ENCODE measurements around the gene EFNA1.

Gene EFNA1

GRCh38 chr1:155125946-155126555 is 1.6 kb upstream of the EFNA1 start:
- TF ChIP-seq GATA2 (IDR thresholded peaks at IDR 0.05; ENCODE audit: low read depth, low read length) (no peak), GATA3 (IDR thresholded peaks at IDR 0.05; ENCODE audit: low read depth, low read length) (no peak)

DNA sequence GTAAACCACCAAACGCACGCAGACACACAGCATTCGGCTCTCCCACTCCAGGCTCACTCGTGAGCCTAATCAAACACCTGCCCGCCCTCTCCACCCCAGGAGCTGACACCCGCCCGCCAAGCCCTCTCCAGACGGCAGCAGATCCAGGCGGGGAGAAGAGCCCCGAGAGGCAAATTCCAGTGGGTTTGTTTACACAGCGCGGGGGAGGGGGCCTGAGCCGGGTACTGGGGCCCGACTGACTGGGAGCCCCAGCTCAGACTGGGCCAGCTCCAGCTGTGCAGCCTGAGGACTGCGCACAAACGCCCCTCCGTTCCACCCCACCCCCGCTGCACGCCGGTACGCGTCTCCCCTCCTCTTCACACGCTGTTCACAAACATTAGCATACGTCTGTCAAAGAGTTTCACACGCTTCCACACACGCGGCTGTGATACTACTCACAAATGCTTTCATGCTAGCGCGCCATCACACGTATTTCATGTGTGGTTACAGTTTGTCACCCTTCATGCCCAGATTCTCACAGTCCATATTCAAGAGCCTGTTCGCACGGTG is 1.0 kb upstream of the EFNA1 start:
- TF ChIP-seq GATA3 (IDR thresholded peaks at IDR 0.05; ENCODE audit: low read depth, low read length) (no peak), GATA2 (IDR thresholded peaks at IDR 0.05; ENCODE audit: low read depth, low read length) (no peak)

GRCh38 chr1:155127967-155128754 is 485 bp downstream of the EFNA1 start:
- TF ChIP-seq GATA3 (IDR thresholded peaks at IDR 0.05; ENCODE audit: low read depth, low read length): no peak
- no peak for TF ChIP-seq GATA2 (IDR thresholded peaks at IDR 0.05; ENCODE audit: low read depth, low read length)

GRCh38 chr1:155128755-155129473 is 1.2 kb downstream of the EFNA1 start:
- no peak for TF ChIP-seq GATA3 (IDR thresholded peaks at IDR 0.05; ENCODE audit: low read depth, low read length)
- peak; percentile 80 for TF ChIP-seq GATA2 (IDR thresholded peaks at IDR 0.05; ENCODE audit: low read depth, low read length)

GRCh38 chr1:155130272-155131006 is 2.8 kb downstream of the EFNA1 start:
- TF ChIP-seq GATA3 (IDR thresholded peaks at IDR 0.05; ENCODE audit: low read depth, low read length) (no peak), GATA2 (IDR thresholded peaks at IDR 0.05; ENCODE audit: low read depth, low read length) (no peak)

GRCh38 chr1:155131285-155131684 is 3.6 kb downstream of the EFNA1 start:
- no peak for TF ChIP-seq GATA2 (IDR thresholded peaks at IDR 0.05; ENCODE audit: low read depth, low read length)
- TF ChIP-seq GATA3 (IDR thresholded peaks at IDR 0.05; ENCODE audit: low read depth, low read length): no peak

DNA sequence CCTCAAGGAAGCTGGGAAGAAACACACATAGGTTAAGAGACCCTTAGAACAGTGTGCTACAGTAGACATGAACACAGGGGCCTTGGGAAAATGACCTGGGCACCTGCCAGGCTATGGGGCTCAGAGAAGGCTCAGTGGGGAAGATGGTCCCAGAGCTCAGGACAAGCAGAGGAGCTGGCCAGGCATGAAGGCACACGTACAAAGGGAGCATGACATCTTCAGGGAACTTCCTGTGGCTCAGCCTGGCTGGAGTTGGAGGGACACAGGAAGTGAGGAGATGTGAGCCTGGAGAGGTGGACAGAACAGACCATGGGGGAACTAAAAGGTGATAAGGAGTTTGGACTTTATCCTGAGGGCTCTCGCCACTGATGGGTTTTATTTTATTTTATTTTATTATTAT is 4.2 kb downstream of the EFNA1 start:
- no peak for TF ChIP-seq GATA3 (IDR thresholded peaks at IDR 0.05; ENCODE audit: low read depth, low read length)
- no peak for TF ChIP-seq GATA2 (IDR thresholded peaks at IDR 0.05; ENCODE audit: low read depth, low read length)

DNA sequence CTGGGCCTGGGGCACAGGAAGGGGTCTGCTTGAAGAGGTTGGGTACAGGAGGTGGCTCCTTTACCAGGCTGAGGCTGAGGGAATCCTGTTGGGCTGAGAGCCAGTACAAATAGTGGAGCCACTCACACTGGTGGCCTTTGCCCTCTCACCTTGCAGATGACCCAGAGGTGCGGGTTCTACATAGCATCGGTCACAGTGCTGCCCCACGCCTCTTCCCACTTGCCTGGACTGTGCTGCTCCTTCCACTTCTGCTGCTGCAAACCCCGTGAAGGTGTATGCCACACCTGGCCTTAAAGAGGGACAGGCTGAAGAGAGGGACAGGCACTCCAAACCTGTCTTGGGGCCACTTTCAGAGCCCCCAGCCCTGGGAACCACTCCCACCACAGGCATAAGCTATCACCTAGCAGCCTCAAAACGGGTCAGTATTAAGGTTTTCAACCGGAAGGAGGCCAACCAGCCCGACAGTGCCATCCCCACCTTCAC is 6.2 kb downstream of the EFNA1 start:
- TF ChIP-seq GATA2 (IDR thresholded peaks at IDR 0.05; ENCODE audit: low read depth, low read length) (no peak), GATA3 (IDR thresholded peaks at IDR 0.05; ENCODE audit: low read depth, low read length) (no peak)

DNA sequence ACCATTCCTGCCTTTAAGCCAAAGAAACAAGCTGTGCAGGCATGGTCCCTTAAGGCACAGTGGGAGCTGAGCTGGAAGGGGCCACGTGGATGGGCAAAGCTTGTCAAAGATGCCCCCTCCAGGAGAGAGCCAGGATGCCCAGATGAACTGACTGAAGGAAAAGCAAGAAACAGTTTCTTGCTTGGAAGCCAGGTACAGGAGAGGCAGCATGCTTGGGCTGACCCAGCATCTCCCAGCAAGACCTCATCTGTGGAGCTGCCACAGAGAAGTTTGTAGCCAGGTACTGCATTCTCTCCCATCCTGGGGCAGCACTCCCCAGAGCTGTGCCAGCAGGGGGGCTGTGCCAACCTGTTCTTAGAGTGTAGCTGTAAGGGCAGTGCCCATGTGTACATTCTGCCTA is 6.6 kb downstream of the EFNA1 start:
- no peak for TF ChIP-seq GATA3 (IDR thresholded peaks at IDR 0.05; ENCODE audit: low read depth, low read length)
- no peak for TF ChIP-seq GATA2 (IDR thresholded peaks at IDR 0.05; ENCODE audit: low read depth, low read length)

GRCh38 chr1:155134880-155135414 is 7.3 kb downstream of the EFNA1 start:
- TF ChIP-seq GATA3 (IDR thresholded peaks at IDR 0.05; ENCODE audit: low read depth, low read length) (no peak), GATA2 (IDR thresholded peaks at IDR 0.05; ENCODE audit: low read depth, low read length) (no peak)

- no peak for TF ChIP-seq GATA2 (IDR thresholded peaks at IDR 0.05; ENCODE audit: low read depth, low read length)
- TF ChIP-seq GATA3 (IDR thresholded peaks at IDR 0.05; ENCODE audit: low read depth, low read length): no peak
These were observed 7.8 kb downstream of the EFNA1 start, which contains the start of gene SLC50A1 for GRCh38 chr1:155135415-155136028. SLC50A1 (plus strand) TSS chr1:155135852; CDS start chr1:155135912, 60 bp downstream.

- no peak for TF ChIP-seq GATA2 (IDR thresholded peaks at IDR 0.05; ENCODE audit: low read depth, low read length)
- TF ChIP-seq GATA3 (IDR thresholded peaks at IDR 0.05; ENCODE audit: low read depth, low read length): no peak
These were observed 9.1 kb downstream of the EFNA1 start for GRCh38 chr1:155136748-155137147.

Measured in SH-SY5Y (cell line).